ENCODE results near the gene FBXO27.
"Not testable (repeated sequence)": the region's sequence is repeated elsewhere in the genome, so short reads cannot be mapped to it uniquely, and the experiment has no call there.

FBXO27 gene

DNA sequence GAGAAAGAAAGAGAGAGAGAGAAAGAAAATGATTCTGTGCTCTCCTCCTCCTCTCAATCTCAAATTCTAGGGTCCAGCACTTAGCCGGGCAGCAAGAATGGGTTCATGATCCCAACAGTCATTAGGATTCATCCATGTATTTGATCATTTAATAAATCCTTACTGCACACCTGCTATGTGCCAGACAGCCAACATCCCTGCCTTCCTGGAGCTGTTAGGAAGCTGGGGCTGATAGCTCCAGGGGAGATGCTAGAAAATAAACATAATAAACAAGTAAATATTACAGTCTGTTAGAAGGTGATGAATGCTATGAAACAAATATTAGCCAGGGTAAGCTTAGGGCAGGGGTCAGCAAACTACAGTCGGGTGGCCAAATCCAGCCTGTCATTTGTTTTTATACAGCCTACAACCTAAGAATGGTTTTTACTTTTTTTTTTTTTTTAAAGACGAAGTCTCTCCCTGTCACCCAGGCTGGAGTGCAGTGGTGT lies 41.9 kb upstream of the FBXO27 start:
- DNase-seq (ENCODE audit: extremely low read depth, insufficient read length): no peak
- TF ChIP-seq, protein P1, sequence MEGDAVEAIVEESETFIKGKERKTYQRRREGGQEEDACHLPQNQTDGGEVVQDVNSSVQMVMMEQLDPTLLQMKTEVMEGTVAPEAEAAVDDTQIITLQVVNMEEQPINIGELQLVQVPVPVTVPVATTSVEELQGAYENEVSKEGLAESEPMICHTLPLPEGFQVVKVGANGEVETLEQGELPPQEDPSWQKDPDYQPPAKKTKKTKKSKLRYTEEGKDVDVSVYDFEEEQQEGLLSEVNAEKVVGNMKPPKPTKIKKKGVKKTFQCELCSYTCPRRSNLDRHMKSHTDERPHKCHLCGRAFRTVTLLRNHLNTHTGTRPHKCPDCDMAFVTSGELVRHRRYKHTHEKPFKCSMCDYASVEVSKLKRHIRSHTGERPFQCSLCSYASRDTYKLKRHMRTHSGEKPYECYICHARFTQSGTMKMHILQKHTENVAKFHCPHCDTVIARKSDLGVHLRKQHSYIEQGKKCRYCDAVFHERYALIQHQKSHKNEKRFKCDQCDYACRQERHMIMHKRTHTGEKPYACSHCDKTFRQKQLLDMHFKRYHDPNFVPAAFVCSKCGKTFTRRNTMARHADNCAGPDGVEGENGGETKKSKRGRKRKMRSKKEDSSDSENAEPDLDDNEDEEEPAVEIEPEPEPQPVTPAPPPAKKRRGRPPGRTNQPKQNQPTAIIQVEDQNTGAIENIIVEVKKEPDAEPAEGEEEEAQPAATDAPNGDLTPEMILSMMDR (IDR thresholded peaks at IDR 0.05; ENCODE audit: insufficient read depth, low read length, poor library complexity, severe bottlenecking): no peak
- Histone ChIP-seq H3K4me3 (replicated peaks; ENCODE audit: low read depth, low read length) (no peak overlapping the region), H3K27me3 (replicated peaks; ENCODE audit: control insufficient read depth, insufficient read depth, low read length) (no peaks in the 10 kb centered on the region), H3K36me3 (ENCODE audit: control insufficient read depth, insufficient read depth, low read length) (no peaks in the 10 kb centered on the region)

DNA sequence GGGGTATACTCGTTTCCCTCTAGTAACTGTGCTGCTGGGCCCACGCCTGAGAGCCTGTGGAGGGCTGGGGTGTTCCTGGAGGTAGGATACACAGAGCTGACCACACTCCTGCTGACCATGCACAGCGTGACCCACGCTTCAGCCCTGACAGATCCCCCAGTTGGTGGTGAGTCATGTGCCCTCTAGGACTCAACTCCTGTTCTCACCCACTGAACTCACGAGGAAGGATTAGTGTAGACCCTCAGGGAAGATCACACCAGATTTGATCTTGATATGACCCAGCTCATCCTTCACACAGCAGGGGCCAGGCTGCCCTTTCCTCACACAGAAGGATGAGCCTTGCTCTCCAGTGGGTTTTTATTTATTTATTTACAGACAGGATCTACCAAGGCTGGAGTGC lies 38.5 kb upstream of the FBXO27 start:
- no peaks in the 10 kb centered on the region for H3K27me3 ChIP-seq (replicated peaks; ENCODE audit: control insufficient read depth, insufficient read depth, low read length)
- no peak for DNase-seq (ENCODE audit: extremely low read depth, insufficient read length)
- no peaks in the 10 kb centered on the region for H3K36me3 ChIP-seq (ENCODE audit: control insufficient read depth, insufficient read depth, low read length)
- TF ChIP-seq, protein P1 (IDR thresholded peaks at IDR 0.05; ENCODE audit: insufficient read depth, low read length, poor library complexity, severe bottlenecking): no peak
- H3K4me3 ChIP-seq (replicated peaks; ENCODE audit: low read depth, low read length): no peak overlapping the region

DNA sequence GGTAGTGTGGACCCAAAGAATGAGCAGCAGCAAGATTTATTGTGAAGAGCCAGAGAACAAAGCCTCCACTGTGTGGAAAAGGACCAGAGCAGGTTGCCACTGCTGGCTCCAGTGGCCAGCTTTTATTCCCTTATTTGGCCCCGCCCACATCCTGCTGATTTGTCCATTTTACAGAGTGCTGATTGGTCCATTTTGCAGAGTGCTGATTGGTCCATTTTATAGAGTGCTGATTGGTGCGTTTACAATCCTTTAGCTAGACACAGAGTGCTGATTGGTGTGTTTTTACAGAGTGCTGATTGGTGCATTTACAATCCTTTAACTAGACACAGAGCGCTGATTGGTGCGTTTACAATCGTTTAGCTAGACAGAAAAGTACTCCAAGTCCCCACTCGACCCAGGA lies 35.9 kb upstream of the FBXO27 start:
- not testable (repeated sequence) for DNase-seq (ENCODE audit: extremely low read depth, insufficient read length); H3K4me3 ChIP-seq (replicated peaks; ENCODE audit: low read depth, low read length)

DNA sequence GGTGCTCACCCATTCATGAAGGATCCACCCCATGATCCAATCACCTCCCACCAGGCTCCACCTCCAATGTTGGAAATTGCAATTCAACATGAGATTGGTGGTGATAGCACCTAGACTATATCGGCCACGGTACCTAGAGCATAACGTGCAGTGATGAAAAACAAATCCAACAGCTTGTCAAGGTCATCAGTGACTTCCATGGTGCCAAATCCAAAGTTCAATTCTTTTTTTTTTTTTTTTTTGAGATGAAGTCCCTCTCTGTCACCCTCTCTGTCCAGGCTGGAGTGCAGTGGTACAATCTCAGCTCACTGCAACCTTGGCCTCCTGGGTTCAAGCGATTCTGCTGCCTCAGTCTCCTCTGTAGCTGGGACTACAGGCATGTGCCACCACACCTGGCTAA lies 34.8 kb upstream of the FBXO27 start:
- no peak overlapping the region for H3K4me3 ChIP-seq (replicated peaks; ENCODE audit: low read depth, low read length)
- no peaks in the 10 kb centered on the region for H3K27me3 ChIP-seq (replicated peaks; ENCODE audit: control insufficient read depth, insufficient read depth, low read length)
- TF ChIP-seq, protein P1 (IDR thresholded peaks at IDR 0.05; ENCODE audit: insufficient read depth, low read length, poor library complexity, severe bottlenecking): no peak
- DNase-seq (ENCODE audit: extremely low read depth, insufficient read length): no peak
- H3K36me3 ChIP-seq (ENCODE audit: control insufficient read depth, insufficient read depth, low read length): no peaks in the 10 kb centered on the region

More for the DNA sequence above, 35.9 kb upstream of the FBXO27 start:
- not testable (repeated sequence) for H3K36me3 ChIP-seq (ENCODE audit: control insufficient read depth, insufficient read depth, low read length); H3K27me3 ChIP-seq (replicated peaks; ENCODE audit: control insufficient read depth, insufficient read depth, low read length)

DNA sequence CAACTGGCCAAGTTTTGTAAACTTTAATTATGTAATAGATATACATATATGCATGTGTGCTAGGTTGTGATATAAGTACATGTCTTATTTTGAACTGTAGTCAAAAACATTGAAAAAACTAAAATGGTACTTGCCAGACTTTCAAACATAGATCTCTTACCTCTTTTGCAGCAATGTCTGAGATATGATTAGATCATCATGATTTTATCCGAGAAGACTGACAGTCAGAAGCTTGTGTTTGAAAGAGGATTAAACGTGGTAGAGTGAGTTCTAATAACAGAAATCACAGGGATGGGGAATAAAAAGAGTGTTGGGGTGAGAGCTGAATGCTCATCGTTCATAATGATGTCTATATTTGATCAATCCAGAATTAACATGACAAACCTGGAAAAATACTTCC lies 33.6 kb upstream of the FBXO27 start:
- TF ChIP-seq, protein P1 (IDR thresholded peaks at IDR 0.05; ENCODE audit: insufficient read depth, low read length, poor library complexity, severe bottlenecking): no peak
- DNase-seq (ENCODE audit: extremely low read depth, insufficient read length): no peak
- no peaks in the 10 kb centered on the region for H3K27me3 ChIP-seq (replicated peaks; ENCODE audit: control insufficient read depth, insufficient read depth, low read length)

DNA sequence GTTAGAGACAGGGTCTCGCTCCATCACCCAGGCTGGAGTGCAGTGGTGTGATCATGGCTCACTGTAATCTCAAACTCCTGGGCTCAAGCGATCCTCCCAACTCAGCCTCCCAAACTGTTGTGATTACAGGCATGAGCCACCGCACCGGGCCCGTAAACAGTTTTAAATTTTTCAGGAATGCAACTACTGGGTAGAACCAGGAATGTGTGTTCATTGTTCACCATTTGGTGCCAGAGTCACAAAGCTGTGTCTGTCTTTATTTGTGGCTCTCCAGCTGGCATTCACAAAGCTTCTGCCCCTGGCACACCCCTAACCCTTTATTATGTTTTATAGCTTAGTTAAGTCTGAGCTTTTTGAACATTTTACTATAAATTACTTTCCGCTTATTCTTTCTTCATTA lies 32.1 kb upstream of the FBXO27 start:
- no peak overlapping the region for H3K4me3 ChIP-seq (replicated peaks; ENCODE audit: low read depth, low read length)
- no peaks in the 10 kb centered on the region for H3K36me3 ChIP-seq (ENCODE audit: control insufficient read depth, insufficient read depth, low read length)
- TF ChIP-seq, protein P1 (IDR thresholded peaks at IDR 0.05; ENCODE audit: insufficient read depth, low read length, poor library complexity, severe bottlenecking): no peak
- no peaks in the 10 kb centered on the region for H3K27me3 ChIP-seq (replicated peaks; ENCODE audit: control insufficient read depth, insufficient read depth, low read length)
- no peak for DNase-seq (ENCODE audit: extremely low read depth, insufficient read length)

More for the DNA sequence above, 33.6 kb upstream of the FBXO27 start:
- Histone ChIP-seq H3K36me3 (ENCODE audit: control insufficient read depth, insufficient read depth, low read length) (no peaks in the 10 kb centered on the region), H3K4me3 (replicated peaks; ENCODE audit: low read depth, low read length) (no peak overlapping the region)
